GM12891 (cell line): ENCODE measurements around the gene LZIC.
A peak's percentile ranks its signal among the peaks of the same experiment; 100 is the strongest.

Experiments
- POLR2A ChIP-seq: IDR thresholded peaks from 2 replicates; pipeline ENCODE4 v1.6.1; 2011; ENCODE audit warnings: low read depth, low read length, control low read depth
- POLR2AphosphoS5 ChIP-seq: IDR thresholded peaks from 2 replicates; pipeline ENCODE4 v1.6.1; 2011; ENCODE audit warnings: low read depth, low read length, control low read depth
- POU2F2 ChIP-seq: IDR thresholded peaks from 2 replicates; pipeline ENCODE4 v1.6.1; 2011; ENCODE audit warnings: low read depth, mild to moderate bottlenecking, control low read depth, low read length, moderate library complexity
- SPI1 ChIP-seq: IDR thresholded peaks from 2 replicates; pipeline ENCODE4 v1.6.1; 2011; ENCODE audit warnings: low read depth, low read length, control low read depth
- TAF1 ChIP-seq: IDR thresholded peaks from 2 replicates; pipeline ENCODE4 v1.6.1; 2011; ENCODE audit warnings: low read depth, low read length, control low read depth

DNA sequence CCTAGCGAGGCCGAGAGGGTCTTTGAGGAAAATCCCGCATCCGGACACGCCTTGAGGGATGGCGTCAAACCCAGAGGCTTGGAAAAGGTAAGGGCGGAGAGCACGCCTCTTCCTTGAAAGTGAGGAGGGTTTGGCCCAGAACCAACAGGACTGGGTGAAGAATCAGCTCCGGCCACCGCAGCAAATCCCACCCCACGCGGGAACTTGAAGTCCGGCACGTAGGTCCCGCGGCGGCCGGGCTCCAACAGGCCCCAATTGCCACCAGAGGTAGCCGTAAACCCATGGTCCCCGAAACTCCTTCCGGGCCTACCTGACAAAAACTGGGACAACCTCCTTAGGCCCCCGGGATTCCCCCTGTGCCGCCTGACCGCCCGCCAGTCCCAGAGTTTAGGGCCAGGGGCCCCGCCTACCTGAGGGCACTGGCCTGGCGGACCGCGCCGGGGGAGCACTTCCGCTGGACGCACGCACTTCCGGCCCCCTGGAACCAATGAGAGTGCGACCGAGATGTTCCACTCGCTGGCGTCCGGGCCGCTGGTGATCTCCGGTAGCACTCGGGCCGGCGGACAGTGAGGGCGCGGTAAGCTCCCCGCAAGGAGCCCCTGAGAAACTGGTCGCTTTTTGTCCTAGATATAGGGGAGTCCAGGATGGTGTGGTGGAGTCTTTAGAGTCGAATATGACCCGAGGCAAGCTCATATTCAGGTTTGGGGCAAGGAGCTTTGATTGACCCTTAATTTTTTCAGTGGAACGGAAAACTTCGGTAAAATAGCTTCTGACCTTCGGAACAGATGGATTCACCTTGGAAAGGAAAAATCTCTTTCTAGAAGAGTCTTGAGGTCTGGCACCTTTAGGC is at the start of gene LZIC, which contains the start of gene NMNAT1:
- peak; percentile 97 for TF ChIP-seq POLR2AphosphoS5
- peak; percentile 96 for TF ChIP-seq POLR2A
- TF ChIP-seq TAF1 = peak; percentile 96
- TF ChIP-seq SPI1 = no peak
- peak; percentile 93 for TF ChIP-seq POU2F2
